ENCODE results near the gene ZNF503.
A peak's percentile ranks its signal among the peaks of the same experiment; 100 is the strongest.

Gene ZNF503

GRCh38 chr10:75431180-75432111, 29.9 kb upstream of the ZNF503 start, which contains the start of gene LRMDA:
Gene LRMDA (plus strand): TSS chr10:75431624.
- no peak for DNase-seq (ENCODE audit: low spot score)

GRCh38 chr10:75430000-75430763, 28.6 kb upstream of the ZNF503 start:
- no peak for DNase-seq (ENCODE audit: low spot score)

DNA sequence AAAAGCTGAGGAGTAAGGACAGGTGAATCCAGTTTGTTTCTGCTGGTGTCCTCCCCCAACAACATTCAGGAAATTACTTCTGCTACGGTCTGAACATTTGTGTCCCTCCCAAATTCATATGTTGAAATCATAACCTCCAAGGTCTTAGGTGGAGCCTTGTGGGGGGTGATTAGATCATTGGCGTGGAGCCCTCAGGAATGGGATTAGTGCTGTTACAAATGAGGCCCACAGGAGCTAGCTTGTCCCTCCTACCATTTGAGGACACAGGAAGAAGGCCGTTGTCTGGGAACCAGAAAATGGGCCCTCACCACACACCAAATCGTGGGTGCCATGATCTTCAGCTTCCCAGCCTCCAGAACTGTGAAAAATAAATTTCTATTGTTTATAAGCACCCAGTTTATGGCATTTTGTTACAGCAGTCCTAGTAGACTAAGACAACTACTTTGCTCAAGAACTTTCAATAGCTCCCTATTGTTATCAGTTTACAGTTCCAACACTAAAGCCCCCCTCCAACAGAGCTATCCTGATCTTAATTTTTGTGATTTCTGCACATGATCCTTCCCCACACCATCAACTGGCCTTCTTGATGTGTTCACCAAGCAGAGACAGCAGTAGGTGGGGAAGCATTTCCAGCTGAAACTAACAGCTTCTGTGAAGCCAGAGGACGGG, 27.7 kb upstream of the ZNF503 start:
- DNase-seq (ENCODE audit: low spot score) = no peak

GRCh38 chr10:75428434-75429158, 27.0 kb upstream of the ZNF503 start:
- peak; percentile 57 for DNase-seq (ENCODE audit: low spot score)

GRCh38 chr10:75427951-75428350, 26.4 kb upstream of the ZNF503 start:
- no peak for DNase-seq (ENCODE audit: low spot score)

DNA sequence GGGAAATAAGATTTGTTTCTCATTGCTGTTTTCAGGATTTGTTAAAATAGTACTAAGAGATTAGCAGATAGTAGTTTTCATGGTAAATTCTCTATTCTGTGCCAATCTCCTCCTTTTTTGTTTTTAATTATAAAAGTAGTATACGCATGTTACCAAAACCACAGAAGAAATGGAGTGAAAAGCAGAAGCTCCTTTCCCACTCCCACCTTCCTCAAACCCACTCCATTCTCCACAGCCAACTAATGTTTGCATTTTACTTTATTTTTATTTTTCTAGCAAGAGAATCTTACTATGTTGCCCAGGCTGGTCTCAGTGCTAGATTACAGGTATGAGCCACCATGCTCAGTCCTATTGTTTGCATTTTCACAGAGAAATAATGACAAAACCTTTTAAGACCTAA, 25.3 kb upstream of the ZNF503 start:
- DNase-seq (ENCODE audit: low spot score) = no peak

DNA sequence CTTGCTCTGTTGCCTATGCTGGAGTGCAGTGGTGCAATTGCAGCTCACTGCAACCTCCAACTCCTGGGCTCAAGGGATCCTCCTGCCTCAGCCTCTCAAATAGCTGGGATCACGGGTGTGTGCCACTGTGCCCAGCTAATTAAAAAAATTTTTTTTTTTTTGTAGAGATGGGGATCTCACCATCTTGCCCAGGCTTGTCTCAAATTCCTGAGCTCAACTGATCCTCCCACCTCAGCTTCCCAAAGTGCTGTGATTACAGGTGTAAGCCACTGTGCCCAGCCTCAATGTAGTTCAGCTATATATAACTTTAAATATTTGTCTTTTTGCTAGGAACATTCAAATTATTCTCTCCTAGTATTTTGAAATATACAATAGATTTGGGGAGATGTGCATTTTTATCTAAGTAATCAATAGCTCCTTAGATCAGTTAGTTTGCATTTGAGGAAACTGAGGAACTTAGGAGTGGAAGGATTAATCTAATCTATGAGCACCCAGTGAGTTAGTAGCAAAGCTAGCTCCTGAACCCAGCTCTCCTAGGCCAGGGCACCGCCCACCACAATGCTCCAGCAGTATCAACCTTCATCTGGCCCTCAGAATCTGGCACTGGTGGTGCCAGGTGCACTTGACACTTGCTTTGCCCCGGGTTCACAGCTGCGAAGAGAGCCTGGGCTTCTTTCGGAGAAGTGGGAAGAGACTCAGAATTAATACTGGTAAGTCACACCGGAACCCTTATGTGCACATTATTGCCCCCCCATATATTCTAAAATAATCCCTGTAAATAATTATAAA, 23.9 kb upstream of the ZNF503 start:
- DNase-seq (ENCODE audit: low spot score) = no peak

- no peak for DNase-seq (ENCODE audit: low spot score)
Observed at GRCh38 chr10:75424571-75424970, 23.0 kb upstream of the ZNF503 start.

GRCh38 chr10:75422913-75423312, 21.3 kb upstream of the ZNF503 start:
- no peak for DNase-seq (ENCODE audit: low spot score)

DNA sequence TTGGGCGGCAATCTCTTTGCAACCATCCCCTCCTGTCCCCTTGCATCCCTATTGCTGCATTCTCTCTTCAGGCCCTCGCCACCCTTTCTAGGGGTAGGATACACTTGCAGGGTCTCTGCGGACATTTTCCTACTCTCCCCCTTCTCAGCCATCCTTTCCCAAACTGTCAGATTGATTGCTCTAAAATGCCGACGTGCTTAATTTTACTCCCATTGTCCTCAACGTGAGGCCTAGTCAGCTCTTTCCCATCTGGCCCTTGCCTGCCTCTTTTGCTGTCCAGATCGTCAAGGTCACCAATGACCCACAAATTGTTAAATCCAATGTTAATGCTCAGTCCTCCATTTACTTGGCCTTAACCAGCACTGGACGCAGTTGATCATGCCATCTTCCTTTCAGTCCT, 17.1 kb upstream of the ZNF503 start:
- DNase-seq (ENCODE audit: low spot score) = no peak

DNA sequence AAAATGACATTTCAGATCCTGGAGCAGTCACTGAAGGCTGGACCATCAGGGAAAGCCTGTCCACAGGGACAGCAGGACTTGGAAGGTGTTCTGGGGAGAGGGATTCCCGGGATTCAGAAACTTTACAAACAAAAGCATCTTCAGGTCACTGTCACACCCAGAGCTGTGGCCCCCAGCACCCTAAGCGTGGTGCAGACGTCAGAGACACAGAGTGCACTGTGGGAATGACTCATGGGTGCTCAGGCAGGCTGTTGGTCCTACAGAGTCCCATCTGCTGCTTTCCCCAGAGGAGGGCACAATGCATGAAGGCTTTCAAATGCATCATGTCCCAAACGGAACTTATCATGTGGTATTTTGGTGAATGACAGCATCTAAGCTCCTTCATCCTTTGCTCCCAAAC, 16.7 kb upstream of the ZNF503 start:
- DNase-seq (ENCODE audit: low spot score) = no peak

GRCh38 chr10:75417522-75417927, 16.0 kb upstream of the ZNF503 start:
- DNase-seq (ENCODE audit: low spot score) = no peak

DNA sequence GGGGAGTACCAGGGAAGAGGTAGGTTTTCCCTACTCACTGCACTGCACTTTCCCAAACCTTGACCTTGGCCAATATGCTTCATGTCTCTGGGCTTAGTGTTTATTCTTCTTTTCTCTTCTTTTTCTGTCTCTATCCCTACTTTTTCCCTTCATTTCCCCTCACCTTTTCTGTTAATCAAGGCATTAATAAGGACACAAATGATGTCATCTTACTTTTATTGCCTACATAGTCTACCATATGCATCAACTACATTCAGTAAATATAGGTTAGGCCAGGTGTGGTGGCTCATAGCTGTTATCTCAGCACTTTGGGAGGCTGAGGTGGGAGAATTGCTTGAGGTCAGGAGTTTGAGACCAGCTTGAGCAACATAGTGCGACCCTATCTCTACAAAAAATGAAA, 13.0 kb upstream of the ZNF503 start:
- DNase-seq (ENCODE audit: low spot score) = no peak

GRCh38 chr10:75410132-75411005, 8.8 kb upstream of the ZNF503 start:
- no peak for DNase-seq (ENCODE audit: low spot score)

- peak; percentile 63 for DNase-seq (ENCODE audit: low spot score)
Observed at GRCh38 chr10:75408911-75409885, 7.6 kb upstream of the ZNF503 start.

- DNase-seq (ENCODE audit: low spot score) = no peak
Observed at GRCh38 chr10:75408509-75408875, 6.9 kb upstream of the ZNF503 start.

DNA sequence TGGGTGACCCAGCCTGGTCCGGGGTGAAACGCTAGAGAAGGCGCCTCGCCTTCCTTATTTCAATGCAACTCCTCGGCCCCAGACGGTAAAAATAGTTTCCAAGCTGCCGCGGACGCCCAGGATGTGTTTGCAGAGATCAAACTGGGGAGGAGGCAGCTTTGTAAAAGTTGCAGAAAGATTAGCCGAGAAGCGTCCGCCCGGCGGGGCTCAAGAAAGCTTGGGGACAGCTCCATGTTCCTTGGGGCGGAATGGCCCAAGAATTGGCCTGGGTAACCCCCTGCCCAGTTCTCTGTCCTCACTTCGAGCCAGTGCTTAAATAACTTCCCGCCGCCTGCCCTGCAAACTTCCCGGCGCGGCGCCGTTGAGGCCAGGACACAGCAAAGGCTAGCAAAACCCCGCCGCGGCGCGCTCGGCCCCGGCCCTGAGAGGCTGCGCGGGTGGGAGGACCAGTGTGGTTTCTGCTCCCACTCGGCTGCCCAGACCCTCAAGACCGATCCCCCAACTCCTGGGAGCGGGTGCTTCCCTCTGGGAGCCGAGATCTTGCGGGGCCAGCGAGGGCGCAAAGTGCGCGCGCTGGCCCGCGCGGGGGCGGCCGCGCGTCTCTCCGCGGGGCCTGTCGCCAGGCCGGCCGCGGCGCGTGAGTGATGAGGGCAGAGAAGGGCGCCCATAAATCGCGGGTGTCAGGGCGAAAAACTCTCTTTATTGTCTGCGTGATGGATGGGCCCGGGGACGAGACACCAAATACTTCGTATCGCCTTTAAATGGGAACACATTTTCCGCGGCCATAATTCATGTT, 6.3 kb upstream of the ZNF503 start:
- no peak for DNase-seq (ENCODE audit: low spot score)

- DNase-seq (ENCODE audit: low spot score) = no peak
Observed at GRCh38 chr10:75407224-75407712, 5.7 kb upstream of the ZNF503 start.

All from RKO (cell line).